MM.1S (cell line): ENCODE results near the gene XXYLT1.

Source experiments
- DNase-seq: peaks from one replicate; pipeline ENCODE4 v3.0.0-alpha.2; 2015
- H2AFZ ChIP-seq: fragments of 300-600 bp; sonication (generic); 2 replicates; pipeline ENCODE4 v1.6.0; 2016; ENCODE audit warnings: antibody characterized with exemption, low read length
- H3F3A ChIP-seq: fragments of 300-600 bp; sonication (generic); 2 replicates; pipeline ENCODE4 v1.6.1; 2016; ENCODE audit warnings: mild to moderate bottlenecking, antibody characterized with exemption, low read length, moderate library complexity, mixed read lengths; ENCODE audit not compliant: insufficient read depth
- H3K27ac ChIP-seq: fragments of 300-600 bp; sonication (generic); 2 replicates; pipeline ENCODE4 v1.5.1; 2016; ENCODE audit warnings: mild to moderate bottlenecking, low read length
- H3K27me3 ChIP-seq: fragments of 300-600 bp; sonication (generic); replicated peaks from 2 replicates; pipeline ENCODE4 v1.6.0; 2016; ENCODE audit warnings: low read length; ENCODE audit not compliant: insufficient read depth
- H3K36me3 ChIP-seq: fragments of 300-600 bp; sonication (generic); replicated peaks from 2 replicates; pipeline ENCODE4 v1.6.1; 2016; ENCODE audit warnings: mild to moderate bottlenecking, low read length, mixed read lengths; ENCODE audit not compliant: insufficient read depth
- H3K4me1 ChIP-seq: fragments of 300-600 bp; sonication (generic); 2 replicates; pipeline ENCODE4 v1.6.1; 2016; ENCODE audit warnings: low read length, mixed read lengths
- H3K4me2 ChIP-seq: fragments of 300-600 bp; sonication (generic); 2 replicates; pipeline ENCODE4 v1.6.0; 2016; ENCODE audit warnings: low read depth, low read length
- H3K4me3 ChIP-seq: fragments of 300-600 bp; sonication (generic); 2 replicates; pipeline ENCODE4 v1.5.1; 2016; ENCODE audit warnings: low read length, mixed read lengths
- H3K79me2 ChIP-seq: fragments of 300-600 bp; sonication (generic); 2 replicates; pipeline ENCODE4 v1.6.1; 2016; ENCODE audit warnings: mixed run types, low read length, mixed read lengths
- H3K9ac ChIP-seq: fragments of 300-600 bp; sonication (generic); 2 replicates; pipeline ENCODE4 v1.6.1; 2016; ENCODE audit warnings: low read length, mixed read lengths
- H3K9me2 ChIP-seq: fragments of 300-600 bp; sonication (generic); replicated peaks from 2 replicates; pipeline ENCODE4 v1.6.1; 2016; ENCODE audit warnings: mild to moderate bottlenecking, low read length, mixed read lengths; ENCODE audit not compliant: insufficient read depth
- H3K9me3 ChIP-seq: fragments of 300-600 bp; sonication (generic); replicated peaks from 2 replicates; pipeline ENCODE4 v1.6.1; 2016; ENCODE audit warnings: mild to moderate bottlenecking, low read length, mixed read lengths; ENCODE audit not compliant: insufficient read depth
- H4K20me1 ChIP-seq: fragments of 300-600 bp; sonication (generic); 2 replicates; pipeline ENCODE4 v1.6.1; 2016; ENCODE audit warnings: mild to moderate bottlenecking, low read length, moderate library complexity, mixed read lengths; ENCODE audit not compliant: insufficient read depth
- CTCF ChIP-seq: fragments of 300-600 bp; sonication (generic); IDR thresholded peaks from 2 replicates; pipeline ENCODE4 v1.5.1; 2016; ENCODE audit warnings: antibody characterized with exemption, low read length, mixed read lengths
- EZH2 ChIP-seq: fragments of 300-600 bp; sonication (generic); optimal IDR thresholded peaks from 2 replicates; pipeline ENCODE3; 2017; ENCODE audit warnings: low read depth, mild to moderate bottlenecking, antibody characterized with exemption, low read length, mixed read lengths
- EZH2phosphoT487 ChIP-seq: fragments of 300-600 bp; sonication (generic); IDR thresholded peaks from 2 replicates; pipeline ENCODE4 v1.6.1; 2018; ENCODE audit warnings: antibody characterized with exemption, low read length

XXYLT1 gene

GRCh38 chr3:195197765-195198425 lies 73.1 kb downstream of the XXYLT1 start:
- no peaks in the 10 kb centered on the region for H4K20me1 ChIP-seq
- no peak overlapping the region for H3K27ac ChIP-seq
- no peaks in the 10 kb centered on the region for H3K79me2 ChIP-seq
- H3K27me3 ChIP-seq = no peaks in the 10 kb centered on the region
- no peak overlapping the region for H2AFZ ChIP-seq
- H3K9me2 ChIP-seq = no peaks in the 10 kb centered on the region
- H3K4me1 ChIP-seq = no peaks in the 10 kb centered on the region
- H3K9me3 ChIP-seq = no peaks in the 10 kb centered on the region
- TF ChIP-seq CTCF (no peak), EZH2phosphoT487 (no peak), EZH2 (no peak)
- H3F3A ChIP-seq = no peaks in the 10 kb centered on the region
- H3K4me2 ChIP-seq = no peak overlapping the region
- DNase-seq = no peak
- no peak overlapping the region for H3K4me3 ChIP-seq
- H3K36me3 ChIP-seq = no peaks in the 10 kb centered on the region
- no peak overlapping the region for H3K9ac ChIP-seq

GRCh38 chr3:195196266-195196665 lies 74.7 kb downstream of the XXYLT1 start:
- TF ChIP-seq EZH2phosphoT487 = no peak
- no peak for TF ChIP-seq CTCF
- no peak for TF ChIP-seq EZH2
- no peak for DNase-seq
- no peak overlapping the region for H3K27ac ChIP-seq
- no peaks in the 10 kb centered on the region for H3K79me2 ChIP-seq
- H2AFZ ChIP-seq = no peak overlapping the region
- H3K4me1 ChIP-seq = no peaks in the 10 kb centered on the region
- no peaks in the 10 kb centered on the region for H3K36me3 ChIP-seq
- H3F3A ChIP-seq = no peaks in the 10 kb centered on the region
- no peaks in the 10 kb centered on the region for H3K27me3 ChIP-seq
- no peaks in the 10 kb centered on the region for H3K9me2 ChIP-seq
- no peak overlapping the region for H3K9ac ChIP-seq
- H3K4me2 ChIP-seq = no peak overlapping the region
- no peaks in the 10 kb centered on the region for H4K20me1 ChIP-seq
- H3K4me3 ChIP-seq = no peak overlapping the region
- H3K9me3 ChIP-seq = no peaks in the 10 kb centered on the region

- no peaks in the 10 kb centered on the region for H3K9me2 ChIP-seq
- H3K4me1 ChIP-seq = no peaks in the 10 kb centered on the region
- no peak overlapping the region for H3K4me3 ChIP-seq
- H2AFZ ChIP-seq = no peak overlapping the region
- no peaks in the 10 kb centered on the region for H3K9me3 ChIP-seq
- H4K20me1 ChIP-seq = no peaks in the 10 kb centered on the region
- no peaks in the 10 kb centered on the region for H3K79me2 ChIP-seq
- TF ChIP-seq EZH2 (no peak), CTCF (no peak), EZH2phosphoT487 (no peak)
- no peak overlapping the region for H3K9ac ChIP-seq
- H3F3A ChIP-seq = no peaks in the 10 kb centered on the region
- H3K27ac ChIP-seq = no peak overlapping the region
- H3K36me3 ChIP-seq = no peaks in the 10 kb centered on the region
- no peaks in the 10 kb centered on the region for H3K27me3 ChIP-seq
- DNase-seq = no peak
- no peak overlapping the region for H3K4me2 ChIP-seq
Observed at GRCh38 chr3:195195321-195196209, 75.4 kb downstream of the XXYLT1 start.
